ENCODE data around the gene CALM1. TPM values are rescaled to one million over a fixed set of nuclear protein-coding genes. Genes with fewer than 3 reads are reported as not detected.

CALM1 gene
- total and polyA plus RNA-seq, 2 donors (not counting 3 experiments of a cell fraction or from before 2014, with no cell fraction given) = 476 to 731 TPM

GRCh38 chr14:90416720-90417119 is 19.9 kb downstream of the CALM1 start:
- H3K9me3 ChIP-seq (replicated peaks; ENCODE audit: control insufficient read depth, insufficient read depth, low read length) = no peaks in the 10 kb centered on the region
- peak overlapping the region; percentile 51 for H3K4me2 ChIP-seq (ENCODE audit: insufficient read depth, low read length)
- no peak overlapping the region for H3K4me3 ChIP-seq (replicated peaks in 1 of 3; ENCODE audit: insufficient read depth in 1 of 3, low read depth in 1 of 3, low read length in 3 of 3)
- dilution Hi-C loops (cut with MboI; ENCODE audit: extremely low pct_ligation_motif_present, low sequenced_read_pairs) (no loop called here), intact Hi-C loops (cut with micrococcal nuclease) (no loop called here)
- H3K27ac ChIP-seq (ENCODE audit: insufficient read depth, low read depth, low read length) = peak overlapping the region; percentile 77
- H3K79me2 ChIP-seq (ENCODE audit: control insufficient read depth, insufficient read depth, low read length) = no peaks in the 10 kb centered on the region
- no peaks in the 10 kb centered on the region for H3K27me3 ChIP-seq (ENCODE audit: control insufficient read depth in 2 of 2, insufficient read depth in 2 of 2, low read length in 2 of 2)
- ChIA-PET CTCF (interaction anchor here (0.7 to 2.4 kb wide), 10 partner anchors 8 to 232 kb away, joined by 3 to 15 read pairs (median 4); no protein-coding TSS in a partner anchor), POLR2A (no interaction called here)
- H4K20me1 ChIP-seq (replicated peaks; ENCODE audit: control insufficient read depth, extremely low read depth, insufficient read depth, low read length) = no peaks in the 10 kb centered on the region
- H2AFZ ChIP-seq (ENCODE audit: low read depth, low read length) = peak overlapping the region; percentile 40
- H3K4me1 ChIP-seq (ENCODE audit: control insufficient read depth, extremely low read depth, insufficient read depth, low read length) = peaks cover 32% of the 10 kb centered on the region
- H3K9me1 ChIP-seq (replicated peaks; ENCODE audit: control insufficient read depth, extremely low read depth, insufficient read depth, low read length) = no peaks in the 10 kb centered on the region
- H3K36me3 ChIP-seq (ENCODE audit: control insufficient read depth in 2 of 2, extremely low read depth in 1 of 2, insufficient read depth in 2 of 2, low read length in 2 of 2) = no peaks in the 10 kb centered on the region
- BruUV-seq (replicated peaks) = no TSS peak
- peak; percentile 89 for DNase-seq (ENCODE audit: low read depth, low spot score)
- peak overlapping the region; percentile 44 for H3K9ac ChIP-seq (replicated peaks; ENCODE audit: extremely low read depth, insufficient read depth, low read length)
- TF ChIP-seq MYC (IDR thresholded peaks at IDR 0.05; ENCODE audit: low read depth, low read length) (no peak), JUN (IDR thresholded peaks at IDR 0.05; ENCODE audit: borderline replicate concordance, insufficient read depth, insufficient read length, low read depth) (no peak), CTCF (IDR thresholded peaks at IDR 0.05; ENCODE audit: extremely low read depth in 1 of 2, insufficient read depth in 1 of 2, low read depth in 1 of 2, low read length in 2 of 2) (no peak), GATA2 (IDR thresholded peaks at IDR 0.05; ENCODE audit: insufficient read depth, insufficient read length, low read depth, low read length) (peak; percentile 71), POLR2A (IDR thresholded peaks at IDR 0.05; ENCODE audit: low read depth, low read length) (peak; percentile 58), POLR2AphosphoS5 (IDR thresholded peaks at IDR 0.05; ENCODE audit: insufficient read depth, low read depth, low read length) (peak; percentile 85), FOS (IDR thresholded peaks at IDR 0.05; ENCODE audit: borderline replicate concordance, insufficient read depth, low read length) (no peak), EZH2 (IDR thresholded peaks at IDR 0.05; ENCODE audit: borderline replicate concordance, low read depth, low read length, severe bottlenecking) (no peak)
- TF ChIP-seq, protein P1, sequence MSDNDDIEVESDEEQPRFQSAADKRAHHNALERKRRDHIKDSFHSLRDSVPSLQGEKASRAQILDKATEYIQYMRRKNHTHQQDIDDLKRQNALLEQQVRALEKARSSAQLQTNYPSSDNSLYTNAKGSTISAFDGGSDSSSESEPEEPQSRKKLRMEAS (IDR thresholded peaks at IDR 0.05; ENCODE audit: insufficient read depth, insufficient read length) = no peak
- peak; percentile 84 for FAIRE-seq
